GM12878 (cell line): ENCODE measurements around the gene MID1. TPM values are rescaled to one million over a fixed set of nuclear protein-coding genes. Genes with fewer than 3 reads are reported as not detected.

ENCODE experiments used
- ATAC-seq: fragments of 200-7000 bp; cut with Tn5 transposase; 3 replicates; pipeline ENCODE4 v1.9.1; 2020; ENCODE audit warnings: mild to moderate bottlenecking, moderate library complexity
- BruUV-seq: library from RNA; stranded (reverse); fragments of 400-500 nt; replicated peaks from 2 replicates; lab custom pipeline; 2021; lab: Mats Ljungman, UMichigan
- CTCF ChIA-PET: fragments of 300-600 bp; sonication (Branson Sonifier 250); formaldehyde crosslinking; extraction: SDS; loops from one replicate; lab custom pipeline; 2021; ENCODE audit warnings: inconsistent platforms; lab: Yijun Ruan, JAX
- POLR2A ChIA-PET: fragments of 350-600 bp; formaldehyde crosslinking; extraction: SDS; loops from one replicate; lab custom pipeline; 2021; ENCODE audit warnings: inconsistent platforms; lab: Charles Lee
- RAD21 ChIA-PET: fragments of 300-600 bp; sonication (Branson Sonifier 250); formaldehyde crosslinking; loops from one replicate; lab custom pipeline; 2023; ENCODE audit warnings: antibody characterized with exemption; ENCODE audit not compliant: unreplicated experiment; lab: Charles Lee
- SMC1A ChIA-PET: fragments of 300-600 bp; sonication (Branson Sonifier 250); formaldehyde crosslinking; loops from one replicate; lab custom pipeline; 2023; ENCODE audit not compliant: unreplicated experiment, uncharacterized antibody; lab: Charles Lee
- DNase-seq: peaks from one replicate; pipeline ENCODE4 v3.0.0-alpha.2; 2011; ENCODE audit warnings: low read depth, low spot score
- FAIRE-seq: peaks from 3 replicates; lab custom pipeline; 2011; peaks lifted over from hg19 to GRCh38; lab: Jason Lieb, UNC
- H2AFZ ChIP-seq: 2 replicates; pipeline ENCODE4 v1.6.0; 2011; ENCODE audit warnings: low read depth, low read length, control low read depth; ENCODE audit not compliant: control insufficient read depth
- H3K27ac ChIP-seq: 2 replicates; pipeline ENCODE4 v1.5.1; 2011; ENCODE audit warnings: control low read depth; ENCODE audit not compliant: control insufficient read depth, insufficient read depth
- H3K27me3 ChIP-seq, 2 experiments: replicated peaks in 1 of 2; 2 replicates each; pipeline versions ENCODE4 v1.6.0 to v1.6.1; 2011; ENCODE audit warnings: low read length in 1 of 2; ENCODE audit not compliant: control insufficient read depth in 2 of 2, insufficient read depth in 2 of 2
- H3K36me3 ChIP-seq, 2 experiments: 2 replicates each; pipeline ENCODE4 v1.5.1; 2011; ENCODE audit warnings: low read length in 1 of 2; ENCODE audit not compliant: control insufficient read depth in 2 of 2, insufficient read depth in 2 of 2
- H3K4me1 ChIP-seq: 2 replicates; pipeline ENCODE4 v1.6.1; 2011; ENCODE audit warnings: mild to moderate bottlenecking, low read length, moderate library complexity, mixed read lengths; ENCODE audit not compliant: control insufficient read depth, insufficient read depth
- H3K4me2 ChIP-seq: 2 replicates; pipeline ENCODE4 v1.6.0; 2011; ENCODE audit warnings: control low read depth; ENCODE audit not compliant: control insufficient read depth, insufficient read depth
- H3K4me3 ChIP-seq: fragments of 200-600 bp; sonication (generic); 2 replicates; pipeline ENCODE4 v1.5.1; 2016
- H3K79me2 ChIP-seq: 2 replicates; pipeline ENCODE4 v1.6.0; 2011; ENCODE audit warnings: low read length; ENCODE audit not compliant: control insufficient read depth, insufficient read depth
- H3K9ac ChIP-seq: 2 replicates; pipeline ENCODE4 v1.8.0; 2011; ENCODE audit warnings: low read length, control low read depth, mixed read lengths; ENCODE audit not compliant: control insufficient read depth, insufficient read depth
- H3K9me3 ChIP-seq: replicated peaks from 3 replicates; pipeline ENCODE4 v1.5.1; 2011; ENCODE audit warnings: mild to moderate bottlenecking, low read length; ENCODE audit not compliant: control insufficient read depth, insufficient read depth
- H4K20me1 ChIP-seq: 2 replicates; pipeline ENCODE4 v1.6.0; 2011; ENCODE audit not compliant: control insufficient read depth, insufficient read depth
- KLF5 ChIP-seq: fragments of 450-650 bp; IDR thresholded peaks from 2 replicates; pipeline ENCODE4 v1.6.1; 2014; ENCODE audit warnings: mild to moderate bottlenecking; ENCODE audit not compliant: partially characterized antibody
- NBN ChIP-seq: fragments of 450-650 bp; IDR thresholded peaks from 2 replicates; pipeline ENCODE4 v1.6.1; 2016
- POLR2AphosphoS2 ChIP-seq: IDR thresholded peaks from 2 replicates; pipeline ENCODE4 v1.6.1; 2011; ENCODE audit warnings: low read depth, mild to moderate bottlenecking, low read length, improper control_type of control experiment, moderate library complexity
- POU2F2 ChIP-seq: IDR thresholded peaks from 3 replicates; pipeline ENCODE4 v1.6.1; 2011; ENCODE audit warnings: low read depth, mild to moderate bottlenecking, low read length, borderline replicate concordance
- TBL1XR1 ChIP-seq: IDR thresholded peaks from 2 replicates; pipeline ENCODE4 v1.6.1; 2012; ENCODE audit warnings: low read depth, low read length, improper control_type of control experiment
- ZBED1 ChIP-seq: IDR thresholded peaks from 2 replicates; pipeline ENCODE4 v1.6.1; 2016; ENCODE audit warnings: borderline replicate concordance
- ZNF217 ChIP-seq: fragments of 450-650 bp; IDR thresholded peaks from 2 replicates; pipeline ENCODE4 v1.6.1; 2017; ENCODE audit warnings: antibody characterized with exemption, mild to moderate bottlenecking
- WGBS: methylation state at CpG from one replicate; pipeline ENCODE4 v1.1.6; 2016; ENCODE audit warnings: low lambda C conversion rate; ENCODE audit not compliant: insufficient replicate concordance, insufficient coverage; ENCODE audit errors: missing lambda C conversion rate; 5-methylcytosine and 5-hydroxymethylcytosine counted together
- in situ Hi-C: fragments of 300-500 bp; cut with MboI; formaldehyde crosslinking; loops from 9 replicates; pipeline ENCODE4 v1.14.3; 2018; ENCODE audit warnings: mixed read lengths
- intact Hi-C: fragments of 100-400 bp; cut with micrococcal nuclease; formaldehyde crosslinking; loops from one replicate; pipeline ENCODE4 v1.14.2; 2022; ENCODE audit not compliant: unreplicated experiment
- polyA plus RNA-seq, 11 experiments: library from polyadenylated mRNA; depleted of rRNA in 4 of 11; unstranded in 6 of 11; stranded (reverse) in 5 of 11; fragments of >200 nt; fragmentation: Nextera tagmentation in 4 of 11; fragmentation: Illumina TruSeq in 1 of 11; extraction: Ambion mirVana in 4 of 11; extraction: Trizol in 1 of 11; gene quantifications; 1 replicate in 1 of 11; 2 replicates in 10 of 11; pipeline versions ENCODE4 v1.2.1 to v1.2.3, GENCODE V29; 2011 to 2016; ENCODE audit warnings: inconsistent platforms in 2 of 11, missing spikeins in 2 of 11, low read depth in 1 of 11
- total RNA-seq, 4 experiments: library from RNA; depleted of rRNA in 3 of 4; stranded (reverse); fragments of >200 nt in 3 of 4; fragmentation: Illumina TruSeq in 1 of 4; extraction: Trizol in 1 of 4; gene quantifications; 2 replicates each; pipeline versions ENCODE4 v1.2.1 to v1.2.3, GENCODE V29; 2013 to 2021
- TF ChIP-seq, protein P1 (sequence below): fragments of 450-650 bp; IDR thresholded peaks from 2 replicates; pipeline ENCODE4 v1.6.1; 2017; ENCODE audit warnings: mild to moderate bottlenecking
- TF ChIP-seq, protein P2 (sequence below), 3 experiments: IDR thresholded peaks in 2 of 3; conservative IDR thresholded peaks in 1 of 3; 2 replicates each; pipeline ENCODE4 v1.5.1; 2011; ENCODE audit warnings: low read depth in 3 of 3, low read length in 3 of 3, mild to moderate bottlenecking in 3 of 3, control low read depth in 2 of 3, moderate library complexity in 2 of 3, inconsistent platforms in 1 of 3, mixed read lengths in 1 of 3; ENCODE audit not compliant: control insufficient read depth in 2 of 3, insufficient read depth in 1 of 3; ENCODE audit errors: extremely low read depth in 1 of 3

Gene MID1
- total and polyA plus RNA-seq, 10 of the 15 experiments (the other 5 are each of a cell fraction or from before 2014, with no cell fraction given) = 0.04 to 0.51 (median 0.14) TPM; not detected in 1

DNA sequence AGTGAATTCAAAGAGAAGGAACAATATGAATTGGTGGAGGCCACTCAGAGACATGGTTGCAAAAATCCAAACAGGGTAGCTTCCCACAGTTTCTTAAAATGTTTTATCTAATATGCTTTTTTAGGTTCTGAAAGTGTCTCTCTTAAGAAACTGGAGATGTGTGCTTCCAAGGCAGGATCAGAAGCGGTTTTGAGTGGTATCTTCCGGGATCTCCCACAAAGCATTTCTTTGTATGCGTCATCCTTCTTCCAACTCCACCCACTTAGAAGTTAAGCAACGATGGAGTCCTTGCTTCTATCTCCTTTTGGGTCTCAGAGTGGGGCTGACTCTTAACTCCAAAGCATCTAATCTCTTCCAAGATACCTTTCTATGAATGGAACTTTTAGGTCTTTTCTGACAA is 196.7 kb downstream of the MID1 start:
- Histone ChIP-seq H2AFZ (no peak overlapping the region), H3K9me3 (no peaks in the 10 kb centered on the region), H3K4me3 (no peak overlapping the region), H3K79me2 (no peaks in the 10 kb centered on the region), H3K36me3 (no peaks in the 10 kb centered on the region), H3K4me1 (no peaks in the 10 kb centered on the region), H4K20me1 (no peaks in the 10 kb centered on the region), H3K27ac (no peak overlapping the region), H3K27me3 (no peaks in the 10 kb centered on the region), H3K9ac (no peak overlapping the region), H3K4me2 (no peak overlapping the region)
- ChIA-PET CTCF (no interaction called here), SMC1A (no interaction called here), POLR2A (no interaction called here), RAD21 (no interaction called here)
- no TSS peak for BruUV-seq
- ATAC-seq (no peak), FAIRE-seq (no peak), DNase-seq (no peak)
- in situ Hi-C loops = no loop called here
- WGBS = 39% methylated on average over 4 of the region's 4 CpGs
- TF ChIP-seq TBL1XR1 (no peak), POLR2AphosphoS2 (no peak), KLF5 (no peak), NBN (no peak)
- TF ChIP-seq, protein P1, sequence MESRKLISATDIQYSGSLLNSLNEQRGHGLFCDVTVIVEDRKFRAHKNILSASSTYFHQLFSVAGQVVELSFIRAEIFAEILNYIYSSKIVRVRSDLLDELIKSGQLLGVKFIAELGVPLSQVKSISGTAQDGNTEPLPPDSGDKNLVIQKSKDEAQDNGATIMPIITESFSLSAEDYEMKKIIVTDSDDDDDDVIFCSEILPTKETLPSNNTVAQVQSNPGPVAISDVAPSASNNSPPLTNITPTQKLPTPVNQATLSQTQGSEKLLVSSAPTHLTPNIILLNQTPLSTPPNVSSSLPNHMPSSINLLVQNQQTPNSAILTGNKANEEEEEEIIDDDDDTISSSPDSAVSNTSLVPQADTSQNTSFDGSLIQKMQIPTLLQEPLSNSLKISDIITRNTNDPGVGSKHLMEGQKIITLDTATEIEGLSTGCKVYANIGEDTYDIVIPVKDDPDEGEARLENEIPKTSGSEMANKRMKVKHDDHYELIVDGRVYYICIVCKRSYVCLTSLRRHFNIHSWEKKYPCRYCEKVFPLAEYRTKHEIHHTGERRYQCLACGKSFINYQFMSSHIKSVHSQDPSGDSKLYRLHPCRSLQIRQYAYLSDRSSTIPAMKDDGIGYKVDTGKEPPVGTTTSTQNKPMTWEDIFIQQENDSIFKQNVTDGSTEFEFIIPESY = no peak
- intact Hi-C loops = no loop called here

DNA sequence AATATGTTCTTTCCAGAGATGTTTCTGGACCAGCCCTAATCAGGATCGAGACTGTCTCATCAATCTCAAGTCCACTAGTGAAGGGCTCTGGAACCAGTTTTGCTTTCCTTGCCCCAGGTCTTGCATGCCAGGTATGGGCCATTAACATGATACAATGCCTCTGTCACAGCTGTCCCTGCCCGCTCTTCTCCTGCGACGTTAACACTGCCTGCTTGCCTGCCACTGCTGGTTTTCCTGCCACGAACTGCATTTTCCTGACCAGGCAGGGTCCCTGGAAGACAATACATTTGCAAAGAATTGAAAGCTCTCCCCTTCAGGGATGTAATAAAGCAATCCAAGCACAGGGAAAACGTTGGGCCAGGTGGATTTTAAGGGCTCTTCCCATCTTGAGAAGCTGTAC is 200.3 kb downstream of the MID1 start:
- Histone ChIP-seq H3K9me3 (no peaks in the 10 kb centered on the region), H3K4me2 (no peak overlapping the region), H3K79me2 (no peaks in the 10 kb centered on the region), H3K4me1 (no peaks in the 10 kb centered on the region), H3K9ac (no peak overlapping the region), H3K4me3 (no peak overlapping the region), H3K27me3 (no peaks in the 10 kb centered on the region), H3K27ac (no peak overlapping the region), H3K36me3 (no peaks in the 10 kb centered on the region), H4K20me1 (no peaks in the 10 kb centered on the region), H2AFZ (no peak overlapping the region)
- FAIRE-seq (no peak), DNase-seq (no peak), ATAC-seq (no peak)
- 24% methylated on average over 6 of the region's 6 CpGs for WGBS
- POLR2A ChIA-PET = no interaction called here
- in situ Hi-C loops = no loop called here
- SMC1A ChIA-PET = no interaction called here
- intact Hi-C loops = no loop called here
- BruUV-seq = no TSS peak
- RAD21 ChIA-PET = no interaction called here
- CTCF ChIA-PET = no interaction called here
- TF ChIP-seq, protein P2, sequence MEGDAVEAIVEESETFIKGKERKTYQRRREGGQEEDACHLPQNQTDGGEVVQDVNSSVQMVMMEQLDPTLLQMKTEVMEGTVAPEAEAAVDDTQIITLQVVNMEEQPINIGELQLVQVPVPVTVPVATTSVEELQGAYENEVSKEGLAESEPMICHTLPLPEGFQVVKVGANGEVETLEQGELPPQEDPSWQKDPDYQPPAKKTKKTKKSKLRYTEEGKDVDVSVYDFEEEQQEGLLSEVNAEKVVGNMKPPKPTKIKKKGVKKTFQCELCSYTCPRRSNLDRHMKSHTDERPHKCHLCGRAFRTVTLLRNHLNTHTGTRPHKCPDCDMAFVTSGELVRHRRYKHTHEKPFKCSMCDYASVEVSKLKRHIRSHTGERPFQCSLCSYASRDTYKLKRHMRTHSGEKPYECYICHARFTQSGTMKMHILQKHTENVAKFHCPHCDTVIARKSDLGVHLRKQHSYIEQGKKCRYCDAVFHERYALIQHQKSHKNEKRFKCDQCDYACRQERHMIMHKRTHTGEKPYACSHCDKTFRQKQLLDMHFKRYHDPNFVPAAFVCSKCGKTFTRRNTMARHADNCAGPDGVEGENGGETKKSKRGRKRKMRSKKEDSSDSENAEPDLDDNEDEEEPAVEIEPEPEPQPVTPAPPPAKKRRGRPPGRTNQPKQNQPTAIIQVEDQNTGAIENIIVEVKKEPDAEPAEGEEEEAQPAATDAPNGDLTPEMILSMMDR (IDR thresholded peaks at IDR 0.05 in 2 of 3, conservative IDR thresholded peaks at IDR 0.05 in 1 of 3; ENCODE audit: control insufficient read depth in 2 of 3, extremely low read depth in 1 of 3, insufficient read depth in 1 of 3, low read depth in 3 of 3, low read length in 3 of 3) = no peak
- no peak for TF ChIP-seq POU2F2
- no peak for TF ChIP-seq ZBED1
- TF ChIP-seq, protein P1 = no peak
- no peak for TF ChIP-seq ZNF217
